NCI-H1694 (cell line): ENCODE results near the gene NRF1.
"Not testable (repeated sequence)": the region's sequence is repeated elsewhere in the genome, so short reads cannot be mapped to it uniquely, and the experiment has no call there.

Source experiments
- DNase-seq: peaks from one replicate; lab custom pipeline; 2025; lab: John Stamatoyannopoulos, UW

The NRF1 gene

DNA sequence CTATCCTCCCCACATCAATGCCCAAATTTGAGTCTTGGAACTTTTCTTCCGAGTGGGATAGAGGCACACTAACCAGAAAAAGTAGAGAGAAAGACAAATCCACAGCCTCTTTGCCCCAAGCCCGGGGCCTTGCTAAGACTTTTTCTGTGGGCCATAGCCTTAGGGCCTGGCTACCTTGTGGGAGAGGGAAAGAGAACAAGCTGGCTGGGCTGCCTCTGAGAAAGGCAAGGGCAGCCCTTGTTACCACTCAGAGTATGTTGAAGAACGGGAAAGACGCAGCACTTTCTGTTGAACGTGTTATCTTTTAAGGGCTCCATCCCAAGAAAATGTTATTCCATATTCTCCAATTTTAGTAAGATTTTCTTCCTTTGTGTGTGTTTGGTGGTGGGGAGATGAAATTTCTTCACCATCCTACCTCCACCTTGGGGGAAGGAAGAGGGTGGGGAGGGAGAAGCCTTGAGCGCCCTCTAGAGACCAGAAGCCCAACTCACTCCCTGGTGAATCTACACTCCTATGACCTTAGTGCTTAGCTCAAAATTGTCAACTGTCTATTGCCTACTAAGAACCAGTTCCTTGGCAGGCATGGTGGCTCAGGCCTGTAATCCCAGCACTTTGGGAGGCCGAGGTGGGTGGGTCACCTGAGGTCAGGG lies 3.9 kb upstream of the NRF1 start:
- DNase-seq = peak; percentile 28

DNA sequence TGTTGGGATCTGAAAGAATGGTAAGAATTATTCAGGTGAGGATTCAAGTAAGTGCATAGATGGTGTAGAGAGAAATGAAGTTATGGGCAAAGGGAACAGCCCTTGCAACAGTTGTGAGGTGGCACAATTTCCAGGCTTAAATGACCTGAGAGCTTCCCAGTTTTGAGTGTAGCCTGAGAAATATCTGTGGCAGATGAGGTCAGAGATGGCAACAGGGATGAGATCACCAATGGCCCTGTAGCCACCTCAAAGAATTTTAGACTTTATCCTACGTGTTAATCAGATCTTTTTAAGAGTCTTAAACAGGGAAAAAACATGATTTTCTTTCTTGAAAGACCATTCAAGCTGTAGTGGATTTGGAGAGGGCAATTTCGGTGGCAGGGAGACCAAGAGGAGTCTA lies 1.9 kb upstream of the NRF1 start:
- no peak for DNase-seq

DNA sequence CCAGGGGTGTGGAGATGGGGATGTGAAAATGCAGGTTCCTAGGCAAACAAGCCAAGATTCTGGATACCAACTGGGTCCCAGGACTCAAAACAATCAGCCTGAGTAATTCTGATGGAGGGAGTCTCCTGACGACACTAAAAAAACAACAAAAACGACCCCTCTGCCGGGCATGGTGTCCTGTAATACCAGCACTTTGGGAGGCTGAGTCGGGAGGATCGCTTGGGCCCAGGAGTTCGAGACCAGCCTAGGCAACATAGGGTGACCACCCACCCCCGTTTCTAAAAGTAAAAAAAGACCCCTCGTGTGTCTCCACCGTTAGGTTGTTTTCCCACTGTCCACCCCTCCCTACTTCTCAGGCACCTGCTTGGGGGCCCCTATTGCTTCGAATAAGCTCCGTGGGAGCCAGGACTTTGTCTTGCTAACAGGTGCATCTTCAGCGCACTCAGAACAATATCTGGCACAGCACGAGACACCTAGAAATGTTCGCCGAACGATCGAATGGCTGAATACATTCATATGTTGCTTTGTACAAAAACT lies 743 bp upstream of the NRF1 start:
- no peak for DNase-seq

DNA sequence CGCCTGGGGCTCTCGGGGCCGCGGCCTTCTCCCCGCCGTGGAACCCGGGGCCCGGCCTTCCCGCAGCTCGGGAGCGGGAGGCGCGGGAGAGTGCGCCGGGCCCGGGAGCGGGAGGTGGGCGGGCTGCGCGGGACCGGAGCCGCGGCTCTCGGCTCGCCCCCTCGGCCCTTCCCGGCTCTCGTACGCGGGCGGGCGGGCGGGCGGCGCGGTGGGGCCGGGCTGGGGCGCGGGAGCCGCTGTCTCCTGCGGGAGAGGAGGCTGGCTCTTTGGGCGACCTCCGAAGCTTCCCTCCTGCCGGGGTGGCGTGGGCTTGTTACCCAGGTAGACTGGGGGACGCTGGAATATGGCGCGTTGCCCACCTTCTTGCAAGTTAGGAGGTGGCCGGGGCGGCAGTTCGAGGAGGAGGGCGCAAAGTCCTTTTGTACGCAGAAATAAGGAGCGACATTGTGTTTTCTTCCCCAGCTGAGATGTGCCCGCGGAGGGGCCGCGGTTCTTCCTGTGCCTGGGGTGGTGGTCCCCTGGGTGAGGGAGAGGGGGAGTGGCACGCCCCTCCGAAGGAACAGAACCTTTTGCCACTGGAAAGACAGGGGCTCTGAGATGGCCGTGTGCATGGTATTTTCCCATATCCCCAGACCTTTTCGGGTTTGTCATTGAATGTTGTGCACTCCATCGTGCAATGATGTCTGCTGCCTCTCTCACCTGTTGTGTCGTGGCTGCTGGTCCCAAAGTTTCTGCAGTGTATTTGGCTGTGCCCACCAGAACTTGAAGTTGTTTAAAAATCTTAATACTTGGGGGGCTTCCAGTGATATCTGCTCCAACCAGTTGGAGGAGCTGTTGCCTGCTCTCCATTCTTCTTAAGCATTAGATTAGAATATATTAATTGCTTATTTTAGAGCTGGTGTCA lies 844 bp downstream of the NRF1 start:
- peak; percentile 25 for DNase-seq

DNA sequence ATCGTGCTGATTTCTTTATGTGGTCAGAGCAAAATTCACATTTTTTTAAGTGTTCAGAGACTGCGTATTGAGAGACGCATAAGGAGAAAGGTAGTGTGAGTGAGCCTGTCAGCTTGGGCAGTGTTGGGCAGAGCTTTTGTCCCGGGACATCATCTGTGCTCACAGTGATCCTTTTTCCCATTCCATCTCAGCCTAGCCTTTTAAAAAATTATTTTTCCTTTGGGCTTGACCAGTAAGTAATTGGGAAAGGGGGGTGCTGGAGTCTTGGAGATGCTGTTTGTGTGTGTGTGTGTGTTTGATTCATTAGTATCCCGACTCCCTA lies 1.5 kb downstream of the NRF1 start:
- DNase-seq = no peak

DNA sequence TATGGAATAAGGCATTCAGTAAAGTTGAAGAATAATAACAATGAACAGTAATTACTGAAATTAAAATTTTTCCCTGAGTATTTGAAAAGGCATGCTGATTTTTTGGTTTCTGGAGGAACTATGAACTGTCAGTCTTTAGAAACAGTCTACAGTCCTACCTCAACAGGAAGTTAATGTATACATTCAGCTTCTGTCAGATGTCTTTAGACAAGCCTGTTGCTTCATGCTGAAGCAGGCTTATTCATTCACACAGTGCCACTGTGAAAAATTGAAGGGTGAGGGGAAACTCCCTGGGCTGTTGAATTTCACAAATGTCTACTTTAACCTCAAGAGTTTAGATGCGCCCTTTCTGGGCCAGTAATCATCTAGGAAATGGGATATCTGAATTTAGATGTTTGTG lies 3.5 kb downstream of the NRF1 start:
- no peak for DNase-seq

DNA sequence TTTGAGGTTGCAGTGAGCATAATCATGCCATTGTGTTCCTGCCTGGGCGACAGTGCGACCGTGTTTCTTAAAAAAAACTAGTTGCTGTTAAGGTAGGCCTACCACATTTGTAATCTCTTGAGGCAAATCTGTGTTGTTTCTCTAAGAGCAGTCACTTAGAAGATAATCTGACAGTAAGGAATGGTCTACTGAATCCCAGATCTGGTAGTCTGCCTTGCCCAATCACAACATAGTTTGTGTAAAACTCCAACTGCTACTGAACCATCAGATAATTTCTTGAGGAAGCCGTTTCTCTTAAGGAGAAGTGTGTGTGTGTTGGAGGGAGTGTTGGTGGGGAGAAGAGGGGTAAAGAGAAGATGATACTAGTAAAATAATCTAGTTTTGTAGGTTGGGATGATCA lies 5.0 kb downstream of the NRF1 start:
- DNase-seq = no peak

DNA sequence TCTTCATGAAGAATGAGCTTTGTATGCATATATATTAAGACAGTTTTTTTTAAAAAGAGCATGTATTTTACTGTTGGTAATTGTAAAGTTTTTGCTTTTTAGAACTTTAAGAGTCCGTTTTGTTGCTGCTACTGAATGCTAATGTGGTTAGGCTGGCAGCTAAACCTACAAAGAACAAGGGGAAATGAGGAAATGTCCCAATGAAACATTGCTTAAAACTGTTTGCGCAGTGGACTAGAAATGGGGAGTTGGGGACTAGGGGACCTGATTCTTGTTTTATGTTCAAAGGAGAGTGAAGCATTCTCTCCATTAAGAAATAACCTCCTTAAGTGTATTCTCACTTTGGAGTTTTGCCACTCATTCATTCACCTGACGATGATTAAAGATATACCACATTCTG lies 5.7 kb downstream of the NRF1 start:
- DNase-seq = no peak

DNA sequence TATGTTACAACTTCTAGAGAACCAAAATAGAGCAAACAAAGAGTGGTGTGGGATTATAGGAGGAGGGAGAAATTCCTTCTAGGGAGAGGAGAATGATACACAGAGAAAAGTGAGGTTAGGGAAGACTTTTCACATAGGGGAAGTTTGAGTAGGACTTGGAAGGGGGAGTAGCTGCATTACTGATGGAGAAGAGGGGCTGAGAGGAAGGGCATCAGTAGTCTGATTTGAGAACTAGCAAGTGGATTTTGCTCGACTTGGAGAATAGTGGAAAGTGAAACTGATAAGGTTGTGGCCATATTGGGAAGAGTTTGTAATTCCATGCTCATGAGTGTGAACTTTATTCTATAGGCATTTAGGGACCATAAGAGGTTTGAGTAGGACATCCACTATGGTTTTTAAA lies 6.1 kb downstream of the NRF1 start:
- DNase-seq = no peak

DNA sequence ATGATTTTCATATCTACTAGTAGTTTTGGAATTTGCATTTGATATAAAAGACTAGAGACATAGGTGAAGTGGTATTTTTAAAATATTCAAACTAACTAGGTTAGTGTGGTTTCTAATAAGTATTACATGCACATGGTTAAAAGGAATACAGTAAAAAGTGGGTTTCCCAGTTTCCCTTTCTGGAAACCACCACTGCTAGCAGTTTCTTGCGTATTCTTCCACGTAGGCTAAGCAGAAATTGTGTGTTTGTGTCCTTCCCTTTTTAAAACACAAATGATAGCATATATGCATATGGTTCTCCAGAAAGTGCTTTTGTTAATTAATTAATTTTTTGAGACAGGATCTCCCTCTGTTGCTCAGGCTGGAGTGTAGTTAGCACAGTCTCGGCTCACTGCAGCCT lies 15.4 kb downstream of the NRF1 start:
- DNase-seq = no peak

DNA sequence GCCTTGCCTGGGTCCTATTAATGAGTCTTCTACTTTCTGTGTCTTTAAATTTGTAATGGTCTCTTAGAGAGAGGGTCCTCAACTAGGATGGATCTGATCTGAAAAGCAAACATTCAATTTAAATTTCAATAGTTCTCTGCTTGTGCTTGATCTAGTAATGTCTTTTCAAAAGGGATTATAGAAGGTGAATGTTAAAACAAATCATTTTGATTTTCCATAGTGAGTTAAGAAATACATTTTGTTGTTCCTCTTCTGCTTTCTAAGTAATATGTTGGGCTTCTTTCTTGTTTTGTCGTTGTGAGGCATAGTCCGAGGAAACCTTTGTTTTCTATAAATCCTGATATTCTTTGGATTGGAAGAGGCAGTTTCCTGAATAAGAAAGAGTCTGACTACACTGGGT lies 18.8 kb downstream of the NRF1 start:
- no peak for DNase-seq

DNA sequence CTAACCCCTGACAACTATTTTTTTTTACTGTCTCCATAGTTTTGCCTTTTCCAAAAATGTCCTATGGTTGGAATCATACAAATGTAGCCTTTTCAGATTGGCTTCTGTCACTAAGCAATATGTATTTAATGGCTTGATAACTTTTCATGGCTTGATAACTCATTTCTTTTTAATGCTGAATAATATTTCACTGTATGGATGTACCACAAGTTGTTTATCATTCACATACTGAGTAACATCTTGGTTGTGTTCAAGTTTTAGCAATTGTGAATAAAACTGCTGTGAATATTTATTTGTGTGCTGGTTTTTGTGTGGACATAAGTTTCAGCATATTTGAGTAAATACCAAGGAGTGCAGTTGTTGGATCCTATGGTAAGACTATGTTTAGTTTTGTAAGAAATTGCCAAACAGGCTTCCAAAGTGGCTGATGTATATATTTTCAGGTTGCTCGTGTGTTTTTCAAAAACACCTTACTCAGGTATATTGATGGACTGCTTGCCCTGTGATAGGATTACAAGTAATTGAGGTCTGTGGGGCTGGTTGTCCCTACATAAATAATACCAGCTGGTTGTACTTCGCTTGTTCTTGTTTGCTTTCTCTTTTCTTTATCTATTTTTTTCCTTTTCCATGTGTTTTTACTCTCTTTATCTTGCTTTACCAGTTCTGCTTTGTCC lies 23.0 kb downstream of the NRF1 start:
- no peak for DNase-seq

DNA sequence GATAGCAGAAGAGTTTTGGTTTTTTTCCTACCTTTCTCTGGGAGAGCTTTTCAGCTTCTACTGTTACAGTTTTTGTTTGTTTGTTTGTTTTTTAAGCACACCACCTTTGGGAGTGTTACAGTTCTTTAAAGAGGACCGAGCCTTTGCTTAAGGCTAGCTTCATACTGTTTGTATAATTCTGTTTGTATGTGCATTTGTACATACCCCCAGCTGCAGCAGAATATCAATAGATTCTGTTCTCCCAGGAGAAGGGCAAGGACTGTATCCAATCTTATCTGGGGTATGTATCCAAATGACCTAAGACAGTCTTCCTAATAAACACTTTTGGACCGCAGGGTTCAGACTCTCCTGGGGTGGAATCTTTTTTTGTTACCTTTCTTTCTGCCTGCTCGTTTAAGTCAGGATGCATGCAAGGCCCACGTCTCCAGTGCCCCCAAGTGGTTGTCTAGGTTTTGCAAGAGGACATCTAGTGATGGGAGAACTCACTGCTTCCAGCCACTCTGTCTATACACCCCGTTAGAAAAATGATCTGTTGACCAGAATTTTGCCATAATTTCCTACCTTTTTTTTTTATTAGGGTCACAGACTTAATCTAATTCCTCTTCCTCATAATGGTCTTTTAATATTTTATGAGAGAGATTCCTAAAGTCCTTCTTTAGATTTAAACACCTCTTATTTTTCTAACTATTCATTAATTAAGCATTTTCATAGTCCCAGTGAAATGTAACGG lies 23.9 kb downstream of the NRF1 start:
- DNase-seq = peak; percentile 39

DNA sequence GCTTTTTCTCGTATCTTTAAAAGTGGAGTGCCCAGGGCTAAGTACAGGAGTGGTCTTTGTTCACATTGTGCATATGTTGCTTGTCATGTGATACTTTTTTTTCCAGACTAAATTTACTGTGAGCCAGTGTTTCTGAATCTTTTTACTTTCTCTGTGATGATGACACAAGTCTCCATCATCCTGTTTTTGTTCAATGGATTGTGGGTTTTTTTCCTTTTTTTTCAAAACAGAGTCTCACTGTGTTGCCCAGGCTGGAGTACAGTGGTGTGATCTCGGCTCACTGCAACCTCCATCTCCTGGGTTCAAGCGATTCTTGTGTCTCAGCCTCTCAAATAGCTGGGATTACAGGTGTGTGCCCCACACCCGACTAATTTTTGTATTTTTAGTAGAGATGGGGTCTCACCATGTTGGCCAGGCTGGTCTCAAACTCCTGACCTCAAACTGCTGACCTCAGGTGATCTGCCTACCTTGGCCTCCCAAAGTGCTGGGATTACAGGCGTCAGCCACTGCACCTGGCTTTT lies 24.6 kb downstream of the NRF1 start:
- DNase-seq = not testable (repeated sequence)

DNA sequence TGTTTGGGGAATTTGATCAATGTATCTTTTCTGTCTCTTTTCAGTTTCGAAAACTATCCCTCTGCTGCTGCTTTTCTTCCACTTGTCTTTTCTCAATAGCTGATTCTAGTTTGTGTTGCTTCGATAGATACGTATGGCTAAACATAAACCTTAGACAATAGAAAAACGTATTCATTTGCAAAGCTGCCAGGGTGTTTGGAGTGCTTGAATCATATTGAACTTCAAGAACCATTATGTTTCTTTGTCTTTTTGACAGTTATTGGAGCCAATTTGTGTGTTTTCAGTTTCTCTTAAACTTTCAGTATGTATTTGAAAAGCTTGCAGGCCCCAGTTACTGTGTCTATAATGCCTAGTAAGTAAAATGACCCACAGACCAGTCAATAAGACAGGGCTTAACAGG lies 25.1 kb downstream of the NRF1 start:
- DNase-seq = no peak

DNA sequence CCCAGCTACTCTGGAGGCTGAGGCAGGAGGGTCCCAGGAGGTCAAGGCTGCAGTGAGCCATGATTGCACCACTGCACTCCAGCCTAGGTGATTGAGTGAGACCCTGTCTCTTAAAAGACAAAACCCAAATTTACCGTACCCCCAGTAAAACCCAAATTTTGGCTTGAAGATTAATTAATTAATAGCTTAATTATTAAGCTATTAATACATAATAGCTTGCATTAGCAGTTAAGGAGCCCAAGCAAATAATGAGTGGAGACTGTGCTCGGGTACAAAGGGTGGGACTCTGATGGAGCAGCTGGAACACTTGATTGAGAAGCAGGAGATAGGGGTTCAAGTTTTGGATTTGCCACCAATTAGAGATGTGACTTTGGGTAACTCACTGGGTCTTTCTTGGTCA lies 28.9 kb downstream of the NRF1 start:
- DNase-seq = no peak

DNA sequence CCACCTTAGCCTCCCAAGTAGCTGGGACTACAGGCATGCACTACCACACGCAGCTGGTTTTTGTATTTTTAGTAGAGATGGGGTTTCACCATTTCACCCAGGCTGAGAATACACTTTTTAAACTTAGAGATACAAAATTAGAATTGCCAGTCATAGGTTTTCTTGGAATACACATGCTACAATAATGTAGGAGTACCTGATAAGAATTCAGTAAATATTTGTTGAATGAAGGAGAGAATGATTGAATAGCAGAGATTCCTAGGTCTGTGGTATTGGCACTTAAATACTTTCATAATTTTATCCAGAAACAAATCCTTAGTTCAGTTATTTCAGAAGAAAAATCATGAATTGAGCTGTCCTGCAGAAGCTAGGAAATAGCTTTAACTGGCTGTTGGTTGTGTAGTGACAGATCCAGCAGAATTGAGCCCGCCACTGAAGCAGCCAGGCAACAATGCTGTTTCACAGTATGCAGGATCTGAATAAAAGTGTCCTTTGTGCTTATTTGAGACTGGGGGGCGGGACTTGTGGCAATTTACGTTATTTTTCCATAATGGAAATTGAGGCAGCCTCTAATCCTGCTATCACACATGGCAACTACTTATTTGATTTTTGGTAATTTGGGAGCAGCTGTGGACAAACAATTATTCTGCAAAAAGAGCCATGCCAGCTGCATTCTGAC lies 31.5 kb downstream of the NRF1 start:
- no peak for DNase-seq

DNA sequence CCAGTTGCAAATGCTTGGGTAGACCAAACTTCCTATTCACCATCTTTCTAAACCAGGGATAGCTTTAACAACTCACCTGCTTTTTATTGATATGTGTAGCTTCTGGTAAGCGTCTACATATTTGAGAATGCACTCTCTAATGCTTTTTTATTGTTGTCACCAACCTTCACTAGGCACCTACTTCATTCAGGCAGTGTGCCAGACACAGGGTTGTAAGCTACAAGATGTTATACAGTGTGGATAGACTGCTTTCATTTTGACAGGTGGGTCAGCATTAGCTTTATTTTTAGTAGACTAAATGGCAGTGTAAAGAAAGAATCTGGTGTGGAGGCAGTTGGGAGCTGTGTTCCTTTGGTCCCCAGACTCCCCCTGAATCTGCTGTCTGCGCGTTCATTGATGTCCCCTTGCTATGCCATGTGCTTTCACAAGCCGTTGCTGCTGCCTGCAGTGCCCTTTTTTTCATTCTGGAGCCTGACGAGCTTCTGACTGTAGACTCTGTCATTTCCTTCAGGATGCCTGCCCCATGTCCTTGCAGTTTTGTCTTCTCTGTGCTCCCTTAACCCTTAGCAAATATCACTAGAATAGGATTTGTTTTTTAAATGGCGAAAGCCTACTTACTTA lies 32.1 kb downstream of the NRF1 start:
- DNase-seq = no peak

DNA sequence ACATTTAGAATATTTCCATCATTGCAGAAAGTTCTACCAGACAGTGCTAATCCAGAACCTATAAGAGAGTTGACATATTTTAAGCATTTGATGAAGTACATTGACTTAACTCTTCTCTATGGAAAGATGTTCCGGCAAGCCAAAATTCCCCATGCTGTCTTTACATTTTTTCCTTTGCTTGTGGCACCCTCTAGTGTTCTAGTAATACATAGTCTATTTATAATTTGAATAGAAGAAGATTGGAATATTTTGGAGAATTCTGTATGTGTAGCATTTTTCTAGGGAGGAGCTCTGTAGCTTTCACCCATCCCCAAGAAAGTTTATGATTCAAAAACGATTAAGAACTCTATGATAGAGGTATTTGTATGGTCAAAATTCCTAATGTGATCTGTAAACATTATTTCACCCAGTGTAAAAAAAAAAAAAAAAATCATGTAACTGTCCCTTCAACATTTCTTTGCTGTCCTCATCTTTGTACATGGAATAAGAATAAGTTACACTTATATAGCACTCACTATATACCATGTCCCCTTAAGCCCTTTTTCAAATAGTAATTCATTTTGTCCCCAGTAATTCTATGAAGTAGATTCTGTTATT lies 33.2 kb downstream of the NRF1 start:
- peak; percentile 67 for DNase-seq

DNA sequence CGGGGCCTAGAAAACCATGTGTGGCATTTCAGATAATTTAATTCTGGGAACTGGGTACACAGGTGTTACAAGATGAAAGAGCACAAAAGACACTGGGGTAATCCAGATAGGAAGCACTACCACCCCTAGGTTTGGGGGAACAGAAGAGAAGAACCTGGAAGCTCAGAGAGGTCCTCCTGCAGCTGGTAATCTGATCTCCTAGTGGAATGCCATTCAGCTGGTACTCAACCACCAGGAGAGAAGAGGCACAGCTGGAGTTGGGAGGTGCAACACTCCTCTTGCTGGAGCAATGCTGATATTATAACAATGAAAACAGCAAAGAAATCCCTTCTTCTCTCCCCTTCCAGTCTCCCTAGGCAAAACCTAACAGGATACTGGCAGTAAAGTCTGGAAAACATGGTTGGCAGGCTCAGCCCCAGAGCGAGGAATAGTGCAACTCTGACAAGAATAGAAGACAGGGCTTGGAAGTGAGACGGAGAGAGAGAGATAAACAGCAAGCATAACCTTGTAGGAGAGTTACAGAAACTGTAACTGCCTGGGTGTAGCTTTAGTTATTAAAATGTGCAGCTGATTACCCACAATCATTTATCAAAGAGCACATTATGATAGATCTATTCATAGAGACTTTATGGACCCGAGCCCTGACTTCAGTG lies 35.0 kb downstream of the NRF1 start:
- no peak for DNase-seq
